SH-SY5Y (cell line): ENCODE data around the gene UTP14C.

Experiments
- GATA2 ChIP-seq: IDR thresholded peaks from 2 replicates; pipeline ENCODE4 v1.6.1; 2011; ENCODE audit warnings: mild to moderate bottlenecking, low read depth, low read length
- GATA3 ChIP-seq: IDR thresholded peaks from 2 replicates; pipeline ENCODE4 v1.6.1; 2011; ENCODE audit warnings: low read depth, mild to moderate bottlenecking, low read length, moderate library complexity

The UTP14C gene

DNA sequence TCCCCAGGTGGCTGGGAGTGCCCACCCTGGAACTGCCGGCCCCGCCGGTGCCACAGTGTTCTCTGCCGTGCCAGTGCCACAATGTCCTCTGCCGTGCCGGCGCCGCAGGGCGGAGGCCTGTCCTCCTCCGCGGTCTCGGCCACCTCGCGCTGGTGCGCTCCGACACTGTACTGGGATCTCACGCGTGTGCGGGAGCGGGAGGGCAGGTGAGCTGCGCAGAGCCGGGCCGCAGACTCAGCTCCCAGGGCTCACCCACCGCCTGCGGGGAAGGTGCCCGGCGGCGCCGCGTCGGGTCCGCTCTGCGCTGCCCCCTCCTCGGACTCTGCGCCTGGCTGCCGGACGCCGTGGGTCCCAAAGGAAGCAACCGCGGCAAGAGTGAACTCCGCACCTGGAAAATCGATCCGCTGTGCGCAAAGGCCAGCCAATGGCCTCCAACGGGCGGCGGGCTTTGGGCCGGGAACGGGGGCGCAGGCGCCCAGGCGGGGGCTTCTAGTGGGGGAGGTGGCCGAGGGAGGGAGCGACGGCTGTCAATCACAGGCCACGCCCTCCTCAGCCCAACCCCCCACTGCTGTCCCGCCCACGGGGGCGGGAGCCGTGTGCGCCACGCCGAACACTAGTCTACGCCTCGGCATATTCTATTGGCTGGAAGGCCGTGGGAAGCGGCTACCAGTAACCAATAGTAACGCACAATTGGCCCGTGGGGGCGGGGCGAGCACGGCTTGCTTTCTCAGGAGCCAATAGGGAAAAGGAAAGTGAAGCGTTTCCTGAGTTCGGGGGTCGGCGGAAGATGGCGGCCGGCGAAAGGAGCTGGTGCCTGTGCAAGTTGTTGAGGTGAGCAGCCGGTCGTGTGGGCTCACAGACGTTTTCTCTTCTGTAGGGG is 12.6 kb upstream of the UTP14C start, which contains the start of gene ALG11:
ALG11 (plus strand) TSS at position 767 of the 880 bp plus-strand sequence; CDS start at position 788, 21 bp downstream.
- no peak for TF ChIP-seq GATA3
- TF ChIP-seq GATA2 = no peak

GRCh38 chr13:52012512-52012836 is 12.0 kb upstream of the UTP14C start:
- TF ChIP-seq GATA3 (no peak), GATA2 (no peak)

DNA sequence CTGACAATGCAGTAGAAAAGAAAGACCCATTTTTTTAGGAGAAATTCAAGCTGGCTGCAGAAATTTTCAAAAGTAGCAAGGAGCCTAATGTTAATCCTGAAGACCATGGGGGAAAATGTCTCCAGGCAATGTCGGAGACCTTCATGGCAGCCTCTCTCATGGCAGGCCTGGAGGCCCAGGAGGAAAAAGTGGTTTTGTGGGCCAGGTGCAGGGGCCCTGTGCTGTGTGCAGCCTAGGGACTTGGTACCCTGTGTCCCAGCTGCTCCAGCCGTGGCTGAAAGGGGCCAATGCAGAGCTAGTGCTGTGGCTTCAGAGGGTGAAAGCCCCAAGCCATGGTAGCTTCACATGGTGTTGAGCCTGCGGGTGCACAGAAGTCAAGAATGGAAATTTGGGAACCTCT is 8.2 kb upstream of the UTP14C start:
- TF ChIP-seq GATA2 = no peak
- no peak for TF ChIP-seq GATA3

GRCh38 chr13:52020191-52020590 is 4.3 kb upstream of the UTP14C start:
- no peak for TF ChIP-seq GATA2
- no peak for TF ChIP-seq GATA3

DNA sequence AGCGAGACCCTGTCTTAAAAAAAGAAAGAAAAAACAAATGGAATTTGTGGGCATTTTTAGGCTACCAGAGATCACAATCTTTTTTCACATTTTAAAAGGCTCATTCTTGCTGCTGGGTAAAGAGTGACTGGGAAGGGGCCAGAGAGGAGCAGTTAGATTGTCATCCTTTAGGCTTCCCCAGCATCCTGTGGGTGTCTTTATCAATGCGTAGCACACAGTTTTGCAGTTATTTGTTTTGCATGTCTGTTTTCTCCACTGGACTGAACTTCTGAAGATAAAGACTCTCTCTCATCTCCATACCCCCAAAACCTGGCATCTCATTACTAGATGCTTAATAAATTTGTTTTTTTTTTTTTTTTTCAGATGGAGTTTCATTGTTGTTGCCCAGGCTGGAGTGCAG is 2.1 kb upstream of the UTP14C start:
- TF ChIP-seq GATA3 (no peak), GATA2 (no peak)

GRCh38 chr13:52025475-52026245 is 1.2 kb downstream of the UTP14C start:
- TF ChIP-seq GATA2 (no peak), GATA3 (no peak)

GRCh38 chr13:52026246-52026626 is 1.7 kb downstream of the UTP14C start:
- no peak for TF ChIP-seq GATA3
- TF ChIP-seq GATA2 = no peak

DNA sequence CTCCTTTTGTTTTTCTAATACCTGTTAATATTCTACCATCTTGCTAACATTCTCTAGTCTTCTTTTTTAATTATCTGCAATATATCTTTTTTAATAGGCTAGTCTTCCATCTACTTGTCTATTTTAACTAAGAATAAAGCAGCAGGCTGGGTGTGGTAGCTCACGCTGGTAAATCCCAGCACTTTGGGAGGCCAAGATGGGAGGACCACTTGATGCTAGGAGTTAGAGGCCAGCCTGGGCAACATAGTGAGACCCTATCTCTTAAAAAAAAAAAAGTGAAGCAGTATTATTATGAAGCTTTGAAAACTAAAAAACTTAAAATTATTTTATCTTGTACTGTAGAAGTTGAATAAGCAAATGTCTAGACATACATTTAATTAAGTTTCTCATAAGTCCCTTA is 3.3 kb downstream of the UTP14C start:
- TF ChIP-seq GATA3 (no peak), GATA2 (no peak)

- TF ChIP-seq GATA2 (no peak), GATA3 (no peak)
These were observed 5.1 kb downstream of the UTP14C start for GRCh38 chr13:52029569-52029968.

DNA sequence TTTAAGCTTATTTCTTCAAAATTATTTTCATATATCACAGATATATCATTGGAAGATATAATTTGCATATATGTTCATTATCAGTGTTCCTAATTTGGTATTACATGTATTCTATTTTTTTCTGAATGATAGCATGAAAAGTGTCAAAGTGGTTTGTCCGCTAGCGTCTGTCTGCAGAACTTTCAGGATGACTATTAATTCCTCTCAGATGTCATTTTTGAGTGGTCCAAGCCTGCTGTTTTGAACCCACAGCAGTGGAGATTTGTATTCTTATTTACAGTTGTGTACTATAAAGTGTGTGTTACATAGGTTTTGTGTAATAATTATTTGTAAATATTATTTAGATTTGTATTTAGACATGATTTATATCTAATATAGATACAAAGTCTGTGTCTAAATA is 8.5 kb downstream of the UTP14C start:
- TF ChIP-seq GATA3 (no peak), GATA2 (no peak)

- TF ChIP-seq GATA2 (no peak), GATA3 (no peak)
These were observed 10.2 kb downstream of the UTP14C start for GRCh38 chr13:52034616-52035226.

DNA sequence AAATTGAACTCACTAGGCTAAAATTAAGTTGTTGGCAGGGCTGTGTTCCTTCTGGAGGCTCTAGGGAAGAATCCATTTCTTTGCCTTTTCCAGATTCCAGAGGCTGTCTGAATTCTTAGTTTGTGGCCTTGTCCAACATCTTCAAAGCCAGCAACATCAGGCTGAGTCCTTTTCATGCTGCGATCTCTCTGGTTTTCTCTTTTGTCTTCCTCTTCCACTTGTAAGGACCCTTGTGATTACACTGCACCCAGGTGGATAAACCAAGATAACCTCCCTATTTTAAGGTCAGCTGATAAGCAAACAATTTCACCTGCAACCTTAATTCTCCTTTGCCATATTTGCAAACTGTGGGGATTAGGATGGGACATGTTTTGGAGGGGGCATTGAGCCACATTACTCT is 11.5 kb downstream of the UTP14C start:
- no peak for TF ChIP-seq GATA2
- no peak for TF ChIP-seq GATA3

GRCh38 chr13:52043675-52044074 is 19.2 kb downstream of the UTP14C start:
- no peak for TF ChIP-seq GATA2

- TF ChIP-seq GATA2 (no peak), GATA3 (no peak)
These were observed 23.0 kb downstream of the UTP14C start for GRCh38 chr13:52047463-52047862.

- no peak for TF ChIP-seq GATA3
- no peak for TF ChIP-seq GATA2
These were observed 24.0 kb downstream of the UTP14C start for GRCh38 chr13:52048516-52048915.

- TF ChIP-seq GATA2 = no peak
- no peak for TF ChIP-seq GATA3
These were observed 26.9 kb downstream of the UTP14C start for GRCh38 chr13:52051400-52051799.
